ENCODE results near the gene KRTAP10-12.
"Not testable (repeated sequence)": the region's sequence is repeated elsewhere in the genome, so short reads cannot be mapped to it uniquely, and the experiment has no call there.

- TF ChIP-seq CTCF (IDR thresholded peaks at IDR 0.05; ENCODE audit: insufficient read depth, low read depth, low read length); EZH2 (IDR thresholded peaks at IDR 0.05; ENCODE audit: insufficient read depth, low read length): not testable (repeated sequence)
These were observed 35.4 kb upstream of the KRTAP10-12 start for GRCh38 chr21:44661567-44661966.
